Gastrocnemius medialis (tissue), 4 donors: Measurements from ENCODE around the gene MPZL3. TPM values are rescaled to one million over a fixed set of nuclear protein-coding genes. Genes with fewer than 3 reads are reported as not detected.
A peak's percentile ranks its signal among the peaks of the same experiment; 100 is the strongest.

ENCODE experiments used
- ATAC-seq, 2 donors: fragments of 150-250 bp; one replicate each; pipeline ENCODE4 v1.9.1; 2016
- DNase-seq, 2 donors: peaks; one replicate each; pipeline ENCODE4 v3.0.0-alpha.2; 2019
- H3K27ac ChIP-seq, 4 donors: fragments of 200-600 bp; sonication (generic); 1 replicate in 1 of 4; 2 replicates in 3 of 4; pipeline ENCODE4 v1.5.1; 2016 to 2018; ENCODE audit warnings: mild to moderate bottlenecking in 2 of 4, moderate library complexity in 1 of 4
- H3K27me3 ChIP-seq, 3 donors: fragments of 200-600 bp; sonication (generic) in 2 of 3; 1 replicate in 1 of 3; 2 replicates in 2 of 3; pipeline versions ENCODE4 v1.5.1 to v1.6.0; 2016 to 2019; ENCODE audit warnings: mild to moderate bottlenecking in 1 of 3, moderate library complexity in 1 of 3
- H3K36me3 ChIP-seq, 2 donors: fragments of 200-600 bp; sonication (generic) in 1 of 2; one replicate each; pipeline ENCODE4 v1.5.1; 2017 to 2018
- H3K4me1 ChIP-seq, 2 donors: fragments of 200-600 bp; sonication (generic) in 1 of 2; one replicate each; pipeline ENCODE4 v1.5.1; 2016 to 2017; ENCODE audit warnings: mild to moderate bottlenecking in 2 of 2
- H3K4me3 ChIP-seq, 4 donors: fragments of 200-600 bp; sonication (generic) in 3 of 4; 1 replicate in 1 of 4; 2 replicates in 3 of 4; pipeline ENCODE4 v1.5.1; 2016 to 2019; ENCODE audit warnings: mild to moderate bottlenecking in 2 of 4
- H3K9me3 ChIP-seq, 3 donors: fragments of 200-600 bp; sonication (generic) in 2 of 3; 1 replicate in 1 of 3; 2 replicates in 2 of 3; pipeline ENCODE4 v1.5.1; 2016 to 2019
- POLR2A ChIP-seq, 2 donors: fragments of 450-650 bp; IDR thresholded peaks; one replicate each; pipeline ENCODE4 v1.6.1; 2017; ENCODE audit warnings: antibody characterized with exemption in 2 of 2, mild to moderate bottlenecking in 2 of 2, moderate library complexity in 2 of 2
- in situ Hi-C, 4 donors: fragments of 200-750 bp; cut with MboI; loops; one replicate each; pipeline versions ENCODE4 v1.15.0 to v1.8.0; 2017; ENCODE audit warnings: low sequenced_read_pairs in 4 of 4
- intact Hi-C: fragments of 100-400 bp; cut with DNase I; formaldehyde crosslinking; loops from one replicate; pipeline ENCODE4 v1.15.1; 2023; ENCODE audit warnings: low total_unique reads
- total RNA-seq, 4 donors: library from RNA; depleted of rRNA; stranded (reverse); fragments of >200 nt; gene quantifications; one replicate each; pipeline versions ENCODE4 v1.1.0 to v1.2.3, GENCODE V29; 2016
- TF ChIP-seq, protein P1 (sequence below), 5 experiments: fragments of 450-650 bp in 3 of 5; fragments of 200-600 bp in 2 of 5; sonication (generic) in 2 of 5; IDR thresholded peaks in 4 of 5; conservative IDR thresholded peaks in 1 of 5; 1 replicate in 4 of 5; 2 replicates in 1 of 5; pipeline ENCODE4 v1.5.1; 2016 to 2019; ENCODE audit warnings: antibody characterized with exemption in 5 of 5, mild to moderate bottlenecking in 3 of 5, moderate library complexity in 3 of 5

MPZL3 gene
- total RNA-seq, 4 donors from 2014 or later: 0.10 to 2.1 (median 0.19) TPM

GRCh38 chr11:118226781-118227180 lies 25.4 kb downstream of the MPZL3 start:
- intact Hi-C loops: no loop called here
- H3K27ac ChIP-seq: no peak overlapping the region
- TF ChIP-seq, protein P1, sequence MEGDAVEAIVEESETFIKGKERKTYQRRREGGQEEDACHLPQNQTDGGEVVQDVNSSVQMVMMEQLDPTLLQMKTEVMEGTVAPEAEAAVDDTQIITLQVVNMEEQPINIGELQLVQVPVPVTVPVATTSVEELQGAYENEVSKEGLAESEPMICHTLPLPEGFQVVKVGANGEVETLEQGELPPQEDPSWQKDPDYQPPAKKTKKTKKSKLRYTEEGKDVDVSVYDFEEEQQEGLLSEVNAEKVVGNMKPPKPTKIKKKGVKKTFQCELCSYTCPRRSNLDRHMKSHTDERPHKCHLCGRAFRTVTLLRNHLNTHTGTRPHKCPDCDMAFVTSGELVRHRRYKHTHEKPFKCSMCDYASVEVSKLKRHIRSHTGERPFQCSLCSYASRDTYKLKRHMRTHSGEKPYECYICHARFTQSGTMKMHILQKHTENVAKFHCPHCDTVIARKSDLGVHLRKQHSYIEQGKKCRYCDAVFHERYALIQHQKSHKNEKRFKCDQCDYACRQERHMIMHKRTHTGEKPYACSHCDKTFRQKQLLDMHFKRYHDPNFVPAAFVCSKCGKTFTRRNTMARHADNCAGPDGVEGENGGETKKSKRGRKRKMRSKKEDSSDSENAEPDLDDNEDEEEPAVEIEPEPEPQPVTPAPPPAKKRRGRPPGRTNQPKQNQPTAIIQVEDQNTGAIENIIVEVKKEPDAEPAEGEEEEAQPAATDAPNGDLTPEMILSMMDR (IDR thresholded peaks at IDR 0.05 in 4 of 5, conservative IDR thresholded peaks at IDR 0.05 in 1 of 5): no peak
- no peak for TF ChIP-seq POLR2A (IDR thresholded peaks at IDR 0.05)
- in situ Hi-C loops: no loop called here
- no peaks in the 10 kb centered on the region for H3K36me3 ChIP-seq
- no peak overlapping the region for H3K4me3 ChIP-seq
- no peaks in the 10 kb centered on the region for H3K4me1 ChIP-seq
- H3K27me3 ChIP-seq: peaks cover 0 to 5% (median 0%) of the 10 kb centered on the region in 3 donors
- DNase-seq (no peak), ATAC-seq (no peak)
- H3K9me3 ChIP-seq: no peaks in the 10 kb centered on the region

DNA sequence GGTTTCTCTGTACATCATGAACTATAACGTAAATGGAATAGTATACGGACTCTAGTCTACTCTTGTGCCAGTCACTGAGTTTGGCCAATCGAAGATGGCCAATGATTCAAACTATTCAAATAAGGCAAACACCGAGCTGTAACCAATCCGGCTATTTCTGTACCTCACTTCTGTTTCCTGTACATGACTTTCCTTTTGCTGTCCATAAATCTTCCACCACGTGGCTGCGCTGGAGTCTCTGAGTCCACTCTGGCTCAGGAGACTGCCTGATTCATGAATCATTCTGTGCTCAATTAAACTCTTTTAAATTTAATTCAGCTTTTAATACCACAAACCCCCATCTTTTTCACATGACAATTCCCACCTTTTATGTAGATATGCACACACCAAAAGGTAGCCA lies 25.9 kb downstream of the MPZL3 start:
- H3K27ac ChIP-seq: no peak overlapping the region
- no peak overlapping the region for H3K4me3 ChIP-seq
- in situ Hi-C loops: no loop called here
- TF ChIP-seq, protein P1 (IDR thresholded peaks at IDR 0.05 in 4 of 5, conservative IDR thresholded peaks at IDR 0.05 in 1 of 5): no peak
- TF ChIP-seq POLR2A (IDR thresholded peaks at IDR 0.05): no peak
- intact Hi-C loops: no loop called here
- ATAC-seq: peak in 1 of 2 donors; percentile 46
- H3K36me3 ChIP-seq: no peaks in the 10 kb centered on the region
- no peaks in the 10 kb centered on the region for H3K4me1 ChIP-seq
- DNase-seq: peak in 1 of 2 donors; percentile 25
- no peaks in the 10 kb centered on the region for H3K9me3 ChIP-seq
- H3K27me3 ChIP-seq: peaks cover 0 to 6% (median 0%) of the 10 kb centered on the region in 3 donors

DNA sequence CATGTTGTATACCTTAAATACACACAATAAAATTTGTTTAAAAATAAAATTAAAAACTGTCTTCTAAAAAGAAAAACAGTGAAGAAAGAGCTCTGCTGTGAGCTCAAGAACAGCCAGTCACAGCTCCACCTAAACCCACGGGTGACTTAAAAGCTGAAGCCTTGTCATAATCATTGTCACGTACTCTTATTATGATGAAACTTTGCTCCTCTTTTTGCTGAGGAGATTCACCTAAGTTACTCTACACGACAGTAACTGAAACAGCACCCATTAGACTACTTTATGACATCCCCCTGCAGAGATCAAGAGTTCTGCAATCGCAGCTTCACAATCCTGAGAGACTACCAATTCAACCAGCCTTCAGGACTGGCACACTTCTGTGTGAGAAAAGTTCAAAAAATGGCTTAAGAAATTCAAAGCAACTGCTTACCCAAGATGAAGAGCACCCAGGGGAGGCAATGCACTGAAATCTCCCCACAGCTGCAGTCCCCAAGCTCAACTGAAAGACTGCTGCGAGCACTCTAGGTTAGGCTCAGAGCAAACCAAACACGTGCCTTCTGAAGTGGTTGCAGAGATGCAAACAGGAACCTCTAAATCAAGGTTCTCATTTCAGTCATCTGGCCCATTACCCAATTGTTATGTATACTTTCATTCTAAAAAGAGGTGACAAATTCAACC lies 27.5 kb downstream of the MPZL3 start, which contains the start of gene JAML:
JAML (minus strand) TSS at position 501 of the 678 bp plus-strand sequence. CDS start 10,145 bp downstream, outside the sequence.
- no peaks in the 10 kb centered on the region for H3K36me3 ChIP-seq
- DNase-seq: no peak
- ATAC-seq: no peak
- H3K27ac ChIP-seq: no peak within 1 kb of the TSS
- intact Hi-C loops (no loop called here), in situ Hi-C loops (no loop called here)
- no peak within 1 kb of the TSS for H3K4me3 ChIP-seq
- H3K4me1 ChIP-seq: no peaks in the 10 kb centered on the region
- H3K9me3 ChIP-seq: no peaks in the 10 kb centered on the region
- peaks cover 0 to 6% (median 0%) of the 10 kb centered on the region in 3 donors for H3K27me3 ChIP-seq
- no peak for TF ChIP-seq POLR2A (IDR thresholded peaks at IDR 0.05)
- TF ChIP-seq, protein P1 (IDR thresholded peaks at IDR 0.05 in 4 of 5, conservative IDR thresholded peaks at IDR 0.05 in 1 of 5): no peak

DNA sequence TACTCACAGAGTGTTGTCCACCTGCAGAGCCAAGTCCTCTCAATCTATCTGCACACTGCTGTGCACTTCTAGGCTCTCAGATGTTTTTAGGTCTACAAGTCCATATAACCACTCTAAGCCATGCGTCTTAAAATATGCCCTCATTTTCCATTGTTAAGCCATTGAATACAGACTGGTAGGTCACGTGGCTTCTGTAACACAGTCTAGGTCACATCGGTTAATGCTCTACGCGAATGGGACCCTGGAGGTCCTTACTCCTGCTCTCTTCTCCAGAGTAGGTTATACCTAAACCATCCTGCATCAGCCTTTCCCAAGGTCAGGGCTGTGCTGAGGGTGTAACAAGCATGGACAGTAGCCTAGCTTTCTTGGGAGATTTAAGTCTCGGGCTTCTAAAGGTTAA lies 28.2 kb downstream of the MPZL3 start:
- intact Hi-C loops (no loop called here), in situ Hi-C loops (no loop called here)
- H3K9me3 ChIP-seq: no peaks in the 10 kb centered on the region
- H3K27ac ChIP-seq: no peak overlapping the region
- TF ChIP-seq POLR2A (IDR thresholded peaks at IDR 0.05): no peak
- TF ChIP-seq, protein P1 (IDR thresholded peaks at IDR 0.05 in 4 of 5, conservative IDR thresholded peaks at IDR 0.05 in 1 of 5): no peak
- H3K4me3 ChIP-seq: no peak overlapping the region
- H3K4me1 ChIP-seq: no peaks in the 10 kb centered on the region
- DNase-seq (no peak), ATAC-seq (no peak)
- H3K27me3 ChIP-seq: peaks cover 0 to 6% (median 0%) of the 10 kb centered on the region in 3 donors
- no peaks in the 10 kb centered on the region for H3K36me3 ChIP-seq
